ENCODE data around the gene LPCAT2.

Gene LPCAT2

DNA sequence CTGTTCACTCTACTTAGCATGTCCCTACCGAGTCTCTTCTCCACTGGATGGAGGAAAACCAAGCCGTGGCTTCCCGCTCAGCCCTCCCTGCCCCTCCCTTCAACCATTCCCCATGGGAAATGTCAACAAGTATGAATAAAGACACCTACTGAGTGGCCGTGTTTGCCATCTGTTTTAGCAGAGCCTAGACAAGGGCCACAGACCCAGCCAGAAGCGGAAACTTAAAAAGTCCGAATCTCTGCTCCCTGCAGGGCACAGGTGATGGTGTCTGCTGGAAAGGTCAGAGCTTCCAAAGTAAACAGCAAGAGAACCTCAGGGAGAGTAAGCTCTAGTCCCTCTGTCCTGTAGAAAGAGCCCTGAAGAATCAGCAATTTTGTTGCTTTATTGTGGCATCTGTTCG is 2.8 kb upstream of the LPCAT2 start:
- no peak for DNase-seq

DNA sequence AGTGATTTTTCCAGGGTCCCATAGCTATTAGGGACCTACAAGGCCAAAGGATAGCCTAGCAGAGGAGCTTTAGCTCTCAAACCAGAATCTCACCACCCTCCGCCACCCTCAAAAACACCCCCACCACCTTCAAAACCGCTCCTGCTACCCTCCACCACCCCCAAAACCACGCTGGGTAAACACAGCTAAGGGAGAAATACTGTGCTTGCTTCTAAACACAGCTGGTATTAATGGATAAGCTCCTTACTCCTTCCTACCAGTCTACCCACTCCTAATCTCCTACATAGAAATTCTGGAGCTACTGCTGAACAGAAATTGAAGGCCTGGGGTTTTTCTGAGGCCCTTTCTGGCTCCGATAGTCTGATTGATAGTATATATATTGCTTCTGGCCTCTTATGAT is 2.2 kb upstream of the LPCAT2 start:
- no peak for DNase-seq

DNA sequence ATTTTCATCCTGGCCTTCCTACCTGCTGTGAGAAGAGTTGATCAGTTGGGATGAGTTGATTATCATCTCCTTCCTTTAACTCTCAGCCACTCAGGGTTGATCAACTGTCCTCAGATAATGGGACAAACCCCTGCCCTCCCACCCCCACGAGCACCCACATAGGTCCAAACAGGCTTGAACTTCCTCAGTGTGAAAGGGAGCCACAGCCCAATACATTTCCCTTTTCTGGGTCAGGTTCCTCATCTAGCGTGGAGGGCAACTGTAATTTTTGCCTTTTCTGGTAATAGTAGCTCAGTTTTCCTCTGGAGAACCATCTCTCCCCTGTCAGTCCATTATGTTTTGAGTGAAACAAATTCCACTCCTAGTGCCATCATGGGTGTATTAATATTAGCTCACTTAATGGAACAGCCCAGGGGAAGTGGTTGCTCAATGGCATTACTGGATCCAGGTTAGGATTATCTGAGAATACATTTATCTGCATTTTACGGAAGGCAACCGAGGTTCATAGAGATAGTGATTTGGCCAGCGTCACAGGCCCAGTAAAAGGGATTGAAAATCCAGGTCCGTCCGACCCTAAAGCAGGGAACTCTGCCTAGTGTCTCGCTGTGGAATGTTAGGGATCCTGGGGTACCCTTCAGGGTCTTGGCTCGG is 476 bp upstream of the LPCAT2 start:
- DNase-seq, result no peak

DNA sequence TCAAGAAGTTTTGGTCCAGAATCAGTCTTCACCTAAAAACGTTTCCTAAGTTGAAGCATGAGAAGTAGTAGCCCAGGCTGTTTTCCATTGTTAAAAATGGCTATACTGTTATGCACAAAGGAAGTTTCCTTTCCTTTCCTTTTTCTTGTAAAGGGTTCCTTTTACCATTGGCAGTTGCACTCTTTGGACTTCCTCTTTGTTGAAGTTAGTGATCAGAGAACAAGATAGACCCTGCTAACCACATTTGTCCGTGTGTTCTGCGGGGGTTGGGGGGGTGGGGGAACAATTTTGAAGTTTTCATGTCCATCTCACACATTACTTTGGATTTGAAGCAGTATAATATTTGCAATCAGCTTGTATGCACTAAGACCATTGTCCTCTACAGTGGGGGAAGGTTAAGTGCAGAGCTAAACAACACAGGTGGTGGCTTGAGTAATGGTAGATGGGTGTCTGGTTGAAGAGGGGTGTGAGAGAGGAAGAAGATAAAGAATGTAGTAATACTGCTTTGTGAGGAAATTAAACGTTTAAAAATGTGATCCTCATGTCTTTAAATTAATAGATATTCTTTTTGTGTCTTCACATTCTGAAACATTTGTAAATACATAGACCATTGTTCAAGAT is 1.4 kb downstream of the LPCAT2 start:
- DNase-seq, result no peak

DNA sequence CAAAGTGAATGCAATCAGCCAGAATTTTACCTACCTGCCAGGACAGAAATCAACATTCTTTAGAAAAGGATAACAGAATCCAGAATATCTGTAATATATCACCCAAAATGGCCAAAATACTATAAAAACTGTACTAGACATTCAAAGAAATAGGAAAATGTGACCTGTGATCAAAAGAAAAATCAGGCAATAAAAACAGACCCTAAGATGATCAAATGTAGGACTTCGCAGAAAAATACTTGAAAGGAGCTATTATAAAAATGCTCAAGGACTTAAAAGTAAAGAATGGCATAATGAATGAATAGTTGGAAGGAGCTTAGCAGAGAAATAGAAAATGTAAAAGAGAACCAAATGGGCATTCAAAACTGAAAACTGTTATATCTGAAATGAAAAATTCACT is 4.1 kb downstream of the LPCAT2 start:
- DNase-seq, result no peak

DNA sequence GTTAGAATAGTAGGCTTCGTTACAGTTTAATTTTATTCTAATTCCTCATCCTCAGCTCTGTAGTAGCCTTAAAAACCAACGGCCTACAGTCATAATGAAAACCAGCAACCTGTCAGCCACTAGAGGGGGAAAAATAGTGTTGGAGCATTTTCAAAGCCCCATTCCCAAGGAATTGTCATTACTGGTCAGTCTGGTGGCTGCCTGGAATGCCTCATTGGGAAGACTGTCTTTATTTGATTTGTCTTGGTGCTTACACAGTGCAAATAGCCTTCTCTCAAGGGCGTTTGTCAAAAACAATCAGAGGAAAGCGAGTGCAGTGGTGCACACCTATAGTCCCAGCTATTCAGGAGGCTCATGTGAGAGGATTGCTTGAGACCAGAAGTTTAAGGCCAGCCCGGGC is 4.7 kb downstream of the LPCAT2 start:
- no peak for DNase-seq

DNA sequence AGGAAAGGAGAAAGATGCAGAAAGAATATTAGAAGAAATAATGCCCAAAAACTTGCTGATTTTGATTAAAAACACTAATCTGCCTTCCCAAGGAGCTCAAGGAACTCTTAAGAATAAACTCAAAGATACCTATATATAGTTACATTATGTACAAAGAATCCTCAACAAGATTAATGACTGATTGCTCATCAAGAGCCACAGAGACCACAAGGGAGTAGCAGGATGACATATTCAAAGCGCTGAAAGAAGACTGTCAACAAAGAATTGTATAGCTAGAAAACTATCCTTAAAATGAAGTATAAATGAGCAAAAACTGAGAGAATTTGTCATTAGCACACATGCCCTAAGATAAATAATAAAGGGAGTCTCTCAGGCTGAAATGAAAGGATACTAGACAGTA is 6.2 kb downstream of the LPCAT2 start:
- DNase-seq, result no peak

DNA sequence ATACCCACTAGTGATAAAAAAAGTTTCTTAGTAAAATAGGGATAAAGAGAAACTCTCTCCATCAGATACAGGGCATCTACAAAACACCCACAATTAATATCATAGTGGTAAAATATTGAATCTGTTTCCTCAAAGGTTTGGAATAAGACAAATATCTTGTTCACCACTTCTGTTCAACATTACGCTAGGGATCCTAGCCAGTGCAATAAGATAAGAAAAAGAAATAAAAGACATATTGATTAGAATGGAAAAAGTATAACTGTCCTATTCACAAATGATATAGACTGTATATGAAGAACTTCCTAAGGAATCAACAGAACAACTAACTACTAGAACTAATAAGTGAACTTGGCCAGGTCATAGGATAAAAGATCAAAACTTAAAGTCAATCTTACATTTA is 12.9 kb downstream of the LPCAT2 start:
- no peak for DNase-seq

DNA sequence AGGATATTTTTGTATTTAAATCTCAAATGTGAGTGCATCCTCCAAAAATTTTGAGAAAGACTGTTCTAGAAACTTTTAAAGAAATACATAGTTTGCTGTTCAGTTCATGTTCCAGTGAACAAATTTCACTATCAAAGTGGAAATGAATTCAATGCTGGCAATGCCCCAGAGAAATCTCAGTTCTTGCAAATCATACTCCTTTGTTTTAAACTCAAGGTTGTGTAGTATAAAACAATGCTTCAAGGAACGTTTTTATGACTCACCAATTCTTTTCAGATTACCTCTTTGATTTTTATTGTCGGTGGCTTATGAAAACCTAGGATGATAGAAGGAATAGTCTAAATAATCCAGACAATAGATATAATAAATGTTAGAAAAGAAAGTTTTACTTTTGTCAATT is 17.6 kb downstream of the LPCAT2 start:
- no peak for DNase-seq

DNA sequence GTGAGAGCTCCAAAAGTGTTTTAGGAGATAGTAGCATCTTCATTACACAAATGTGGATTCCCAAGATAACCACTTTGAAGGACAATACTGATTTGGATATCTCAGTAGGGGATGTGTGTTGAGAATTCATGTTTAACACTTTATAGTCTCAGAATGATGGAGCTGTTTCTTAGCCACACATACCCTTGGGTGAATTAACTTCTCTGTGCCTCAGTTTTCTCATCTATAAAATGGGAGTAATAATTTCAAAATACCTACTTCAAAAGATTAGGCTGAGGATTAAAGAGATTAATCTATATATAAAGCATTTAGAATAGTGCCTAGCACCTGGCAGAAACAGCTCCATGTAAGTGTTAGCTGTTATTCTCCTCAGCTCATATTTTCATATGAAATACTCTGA is 19.0 kb downstream of the LPCAT2 start:
- DNase-seq, result no peak

DNA sequence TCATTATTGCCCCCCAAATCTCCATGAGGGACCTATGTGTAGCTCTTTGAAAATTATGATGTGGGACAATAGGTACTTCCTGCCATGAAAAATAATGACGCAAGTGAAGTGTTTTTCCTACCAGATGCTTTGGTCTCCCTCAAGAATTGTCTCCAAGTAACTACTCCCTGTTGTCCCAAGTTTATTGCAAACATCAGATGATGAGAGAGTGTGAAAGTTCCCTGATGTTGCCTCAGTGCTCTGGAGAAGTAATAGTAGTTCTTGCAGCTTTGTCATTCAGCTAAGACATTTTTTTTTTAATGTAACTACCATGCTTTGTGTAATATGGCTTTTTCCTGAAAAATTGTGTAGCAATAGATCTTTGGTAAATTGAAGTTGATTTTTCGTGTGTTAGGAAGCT is 20.1 kb downstream of the LPCAT2 start:
- no peak for DNase-seq

DNA sequence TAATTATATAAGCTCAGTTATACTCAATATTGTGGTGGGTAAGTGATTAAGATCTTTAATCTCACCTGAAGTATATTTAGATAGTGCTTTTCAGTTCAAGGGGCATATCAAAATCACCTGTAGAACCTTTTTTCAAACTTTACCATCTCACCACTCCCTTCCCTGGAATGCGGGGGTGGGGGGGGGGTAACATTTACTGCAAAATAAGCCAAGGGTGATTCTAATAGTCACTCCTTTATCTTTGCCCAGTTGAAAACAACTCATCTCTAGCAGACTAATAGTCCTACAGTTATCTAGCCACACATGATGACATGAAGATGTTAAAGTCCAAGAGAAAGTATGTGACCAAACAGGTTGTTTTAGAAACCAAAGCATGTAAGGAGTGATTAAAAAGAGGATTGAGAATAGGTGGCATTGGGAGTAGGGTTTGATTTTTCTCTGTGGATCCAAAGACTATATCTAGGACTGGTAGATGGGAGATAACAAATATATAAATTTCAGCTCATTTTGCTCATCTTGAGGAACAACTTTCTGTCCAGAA is 21.5 kb downstream of the LPCAT2 start:
- no peak for DNase-seq

DNA sequence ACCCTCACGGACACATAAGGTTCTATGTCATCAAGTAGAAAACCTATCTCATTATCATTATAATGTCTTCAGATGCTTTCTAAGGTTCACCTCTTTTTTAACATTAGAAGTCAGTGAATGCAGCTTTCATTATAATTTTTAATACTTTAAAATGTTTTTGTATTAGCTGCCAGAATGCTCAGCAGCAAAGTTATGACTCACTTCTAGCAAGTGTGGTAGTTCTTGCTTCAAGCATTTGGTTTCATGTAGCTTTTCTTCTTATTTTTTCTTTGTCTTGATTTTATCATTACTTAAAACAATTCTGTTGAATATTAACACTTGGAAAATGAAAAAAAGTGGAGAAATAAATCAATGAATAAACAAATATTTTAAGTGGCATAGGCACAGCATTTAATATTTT is 23.4 kb downstream of the LPCAT2 start:
- no peak for DNase-seq

DNA sequence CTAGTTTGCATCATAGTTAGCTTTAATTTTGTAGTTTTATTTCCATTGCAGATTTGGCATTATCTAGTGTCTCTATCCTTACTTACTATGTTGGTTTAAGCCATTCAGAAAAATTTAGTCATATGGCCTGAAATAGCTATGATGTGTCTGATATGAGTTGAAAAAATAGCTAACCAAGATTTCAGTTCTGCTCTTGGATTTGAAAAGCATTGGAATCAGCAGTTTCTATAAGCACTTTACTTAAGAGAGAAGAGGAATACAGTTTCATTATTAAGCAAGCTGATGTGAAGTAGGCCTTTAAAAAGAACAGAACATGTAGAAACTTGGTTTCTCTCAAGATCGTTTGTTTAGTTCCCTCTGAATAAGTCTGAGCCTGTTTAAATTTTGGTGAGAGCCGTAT is 25.9 kb downstream of the LPCAT2 start:
- no peak for DNase-seq

DNA sequence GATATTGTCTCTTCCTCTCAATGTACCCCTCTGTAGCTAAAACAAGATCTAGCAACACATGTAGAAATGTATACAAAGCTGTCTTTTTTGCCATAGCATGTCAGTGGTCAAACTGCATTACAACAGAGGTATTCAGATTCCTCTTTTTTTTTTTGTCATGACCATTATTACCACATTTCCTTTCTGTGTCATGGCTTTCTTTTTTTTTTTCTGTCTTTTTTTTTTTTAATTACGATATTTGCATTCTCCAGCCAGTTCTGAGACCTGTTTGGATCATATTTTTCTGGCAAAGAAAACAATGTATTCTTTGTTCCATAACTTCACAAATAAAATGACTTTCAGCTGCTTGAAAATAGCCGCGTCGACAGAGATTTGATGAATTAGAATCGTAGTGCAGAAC is 30.2 kb downstream of the LPCAT2 start:
- DNase-seq, result no peak

DNA sequence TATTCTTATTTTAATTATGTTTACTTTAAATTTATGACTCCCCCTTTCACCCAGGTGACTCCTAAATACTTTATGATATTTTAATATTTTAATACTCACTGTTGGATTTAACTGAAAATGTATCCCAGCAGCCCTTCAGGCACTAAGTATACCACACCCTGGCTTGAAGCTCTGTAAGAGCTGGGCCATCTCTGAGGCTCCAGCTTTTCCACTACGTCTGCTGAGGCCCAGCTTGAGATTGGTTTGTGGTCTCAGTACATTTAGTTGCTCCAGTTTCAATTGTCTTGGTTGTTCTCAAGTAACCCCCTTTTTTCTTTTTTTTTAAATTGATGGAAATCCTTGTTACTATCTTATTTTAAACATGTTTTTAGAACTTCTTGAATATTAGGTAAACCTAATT is 30.6 kb downstream of the LPCAT2 start:
- DNase-seq, result no peak

DNA sequence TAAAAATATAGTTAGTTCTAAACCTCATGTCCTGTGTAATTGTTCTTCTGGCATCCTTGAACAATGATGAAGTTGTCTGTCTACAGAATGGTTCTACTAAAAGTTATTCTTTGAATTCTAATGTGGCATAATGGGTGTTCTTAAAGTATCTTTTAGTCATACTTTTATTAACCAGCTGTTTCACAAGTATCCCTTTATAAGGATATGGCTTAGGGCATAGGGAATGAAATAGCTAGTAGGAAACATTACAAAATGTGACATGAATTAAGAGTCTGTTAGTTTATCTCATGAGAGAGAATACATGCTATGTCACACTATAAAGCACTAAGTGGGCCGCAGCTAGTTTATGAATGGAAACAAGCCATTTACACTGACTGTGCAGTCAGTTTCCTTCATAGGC is 31.3 kb downstream of the LPCAT2 start:
- DNase-seq, result no peak

DNA sequence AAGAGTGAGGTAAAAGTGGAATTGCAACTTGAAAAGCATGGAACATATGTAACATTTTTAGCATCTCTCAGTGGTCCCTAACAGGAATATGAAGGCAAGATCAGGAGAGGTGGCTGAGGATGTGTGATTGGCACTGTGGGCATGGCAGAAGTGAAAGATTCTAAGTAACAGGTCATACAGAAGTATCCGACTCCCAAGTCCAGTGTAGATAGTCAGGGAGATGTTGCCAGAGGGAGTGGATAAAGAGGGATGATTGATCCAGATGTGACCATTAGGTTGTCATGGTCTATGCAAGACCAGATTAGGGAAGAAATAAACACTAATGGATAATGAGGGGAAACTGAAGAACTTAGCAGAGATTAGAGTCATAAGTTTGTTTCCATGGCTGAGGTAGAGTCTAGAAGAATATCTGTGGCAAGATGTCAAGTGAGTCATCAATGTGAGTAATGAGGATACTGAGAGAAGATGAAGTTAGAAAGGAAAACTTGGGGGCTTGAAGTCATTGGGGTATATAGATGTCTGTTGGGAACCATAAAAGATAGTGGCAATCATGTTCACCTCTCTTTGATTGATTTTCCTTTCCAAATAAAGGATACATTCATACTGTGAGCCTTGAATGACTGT is 33.7 kb downstream of the LPCAT2 start:
- no peak for DNase-seq

DNA sequence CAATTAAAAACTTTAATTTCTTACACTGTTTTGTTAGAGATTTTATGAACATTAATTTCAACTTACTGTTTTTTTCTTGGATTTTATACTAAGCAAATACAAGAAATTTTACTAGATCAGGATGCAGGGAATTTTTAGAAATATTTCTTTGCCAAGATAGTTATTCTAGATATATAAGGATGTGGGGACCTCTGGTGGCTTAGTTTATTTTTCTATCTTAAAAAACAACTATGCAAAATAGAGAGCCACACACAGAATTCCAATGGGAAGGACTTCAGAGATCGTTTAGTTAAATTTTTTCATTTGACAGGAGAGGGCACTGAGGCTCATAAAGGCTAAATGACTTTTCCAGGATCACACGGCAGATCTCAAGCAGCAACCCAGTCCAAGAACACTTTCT is 34.6 kb downstream of the LPCAT2 start:
- no peak for DNase-seq

DNA sequence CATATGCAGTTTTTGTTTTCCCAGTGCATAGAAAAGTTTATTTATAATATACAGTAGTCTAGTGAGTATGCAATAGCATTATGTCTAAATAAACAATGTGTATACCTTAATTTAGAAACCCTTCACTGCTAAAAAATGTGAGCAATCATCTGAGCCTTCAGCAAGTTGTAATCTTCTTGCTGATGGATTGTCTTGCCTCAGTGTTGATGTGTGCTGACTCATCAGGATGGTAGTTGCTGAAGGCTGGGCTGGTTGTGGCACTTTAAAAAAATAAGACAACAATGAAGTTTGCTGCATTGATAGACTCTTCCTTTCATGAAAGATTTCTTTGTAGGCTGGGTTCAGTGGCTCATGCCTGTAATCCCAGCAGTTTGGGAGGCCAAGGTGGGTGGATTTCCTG is 43.7 kb downstream of the LPCAT2 start:
- DNase-seq, result no peak

DNA sequence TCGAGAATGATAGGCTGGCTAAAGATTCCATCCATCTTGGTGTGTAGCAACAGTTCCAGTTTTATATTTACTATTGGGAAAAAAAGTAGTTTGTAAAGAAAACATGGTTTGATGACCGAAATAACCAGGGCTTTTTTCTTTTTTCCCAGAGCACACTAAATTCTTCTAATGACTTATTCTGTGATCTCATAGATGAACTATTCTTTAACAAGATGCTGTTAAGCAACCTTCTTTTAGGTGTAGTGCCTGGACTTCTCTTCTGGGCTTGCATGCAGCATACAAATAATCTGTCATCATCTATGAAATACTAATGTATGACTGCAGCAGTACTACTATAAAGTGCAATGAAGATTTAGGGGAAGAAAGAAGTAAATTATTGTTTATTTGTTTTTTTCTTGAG is 46.6 kb downstream of the LPCAT2 start:
- no peak for DNase-seq

DNA sequence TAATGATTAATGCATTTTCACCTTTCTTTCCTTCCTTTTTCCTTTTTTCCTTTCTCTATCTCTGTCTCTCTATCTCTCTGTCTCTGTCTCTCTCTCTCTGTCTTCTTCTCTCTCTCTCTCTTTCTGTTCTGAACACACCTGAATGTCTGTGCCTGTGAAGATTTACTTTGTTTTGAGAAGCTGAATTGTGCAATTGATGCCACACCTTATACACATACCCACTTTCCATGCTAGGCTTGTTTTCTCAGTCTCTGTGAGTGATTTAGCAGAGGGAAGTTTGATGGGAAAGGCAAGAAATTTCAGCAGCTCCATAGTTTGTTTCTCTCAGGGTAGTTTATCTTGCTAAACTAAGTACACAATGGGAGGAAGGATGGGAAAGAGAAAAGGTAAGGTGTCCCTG is 48.3 kb downstream of the LPCAT2 start:
- no peak for DNase-seq

DNA sequence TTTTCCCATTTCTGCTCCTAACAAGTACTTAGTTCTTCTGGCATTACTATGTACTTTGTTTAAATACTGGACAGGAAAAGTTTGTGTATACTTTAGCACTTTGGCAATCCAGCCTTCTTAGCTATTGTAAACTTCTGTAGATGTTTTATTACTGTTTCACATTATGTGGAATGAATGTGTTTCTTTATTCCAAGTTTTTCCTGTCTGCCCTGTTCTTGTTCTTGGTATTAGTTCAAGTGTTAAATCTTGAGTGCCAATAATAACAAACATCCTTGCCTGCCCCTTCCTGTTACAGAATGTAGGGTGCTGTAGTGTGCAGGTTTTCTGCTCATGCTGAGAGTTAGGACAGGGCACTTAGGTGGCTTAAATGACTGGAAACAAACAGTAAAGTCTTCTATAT is 50.4 kb downstream of the LPCAT2 start:
- no peak for DNase-seq

DNA sequence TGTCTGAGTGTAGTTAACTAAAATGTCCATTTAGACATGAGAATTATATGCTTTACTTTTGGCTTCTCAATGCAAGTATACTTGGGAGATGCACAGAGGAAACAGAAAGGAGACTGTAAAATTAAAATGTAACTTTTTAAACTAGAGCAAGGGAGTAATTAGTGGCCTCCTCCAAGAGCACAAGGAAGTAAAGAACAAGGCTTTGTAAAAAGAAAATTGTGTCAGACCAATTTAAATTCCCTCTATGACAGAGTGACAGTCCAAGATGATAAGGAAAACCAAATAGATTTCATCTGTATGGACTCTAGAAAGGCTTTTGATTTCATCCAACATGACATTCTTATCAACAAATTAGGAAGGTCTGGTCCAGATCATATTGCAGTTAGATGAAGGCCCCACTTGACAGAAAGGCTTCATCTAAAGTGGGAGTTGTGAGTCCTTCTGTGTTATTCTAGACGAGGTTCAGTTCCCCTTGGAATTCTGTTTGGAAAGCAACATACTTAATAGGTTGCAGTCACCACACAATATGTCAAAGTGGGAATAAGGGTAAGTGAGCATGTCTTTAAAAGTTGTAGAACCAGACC is 51.2 kb downstream of the LPCAT2 start:
- DNase-seq, result no peak

Data from NCI-H524 treated with DMSO at 0.1 percent for 48 hours (cell line).